Trophoblast cell (in vitro differentiated cells and primary cell): ENCODE data around the gene CFP.
"Not testable (repeated sequence)": the region's sequence is repeated elsewhere in the genome, so short reads cannot be mapped to it uniquely, and the experiment has no call there.

Experiments
- DNase-seq, 2 donors: peaks; one replicate each; pipeline ENCODE4 v3.0.0-alpha.2; 2016
- H2AFZ ChIP-seq: 2 replicates; pipeline ENCODE4 v1.6.1; 2013; ENCODE audit warnings: low read length, moderate library complexity, mild to moderate bottlenecking; ENCODE audit not compliant: insufficient read depth, poor library complexity
- H2AK5ac ChIP-seq: 2 replicates; pipeline ENCODE4 v1.6.1; 2013; ENCODE audit warnings: mild to moderate bottlenecking, low read length
- H2BK120ac ChIP-seq: 2 replicates; pipeline ENCODE4 v1.6.1; 2013; ENCODE audit warnings: low read length, mild to moderate bottlenecking, moderate library complexity; ENCODE audit not compliant: insufficient read depth, poor library complexity
- H2BK12ac ChIP-seq: 2 replicates; pipeline ENCODE4 v1.6.1; 2013; ENCODE audit warnings: mild to moderate bottlenecking, low read length, moderate library complexity
- H2BK5ac ChIP-seq: 2 replicates; pipeline ENCODE4 v1.6.1; 2013; ENCODE audit warnings: low read length, low read depth, moderate library complexity, mild to moderate bottlenecking; ENCODE audit not compliant: poor library complexity
- H3K14ac ChIP-seq: 2 replicates; pipeline ENCODE4 v1.6.1; 2013; ENCODE audit warnings: mild to moderate bottlenecking, low read length
- H3K18ac ChIP-seq: 2 replicates; pipeline ENCODE4 v1.6.1; 2013; ENCODE audit warnings: mild to moderate bottlenecking, low read length
- H3K23ac ChIP-seq: 2 replicates; pipeline ENCODE4 v1.6.1; 2013; ENCODE audit warnings: low read length
- H3K27ac ChIP-seq: 2 replicates; pipeline ENCODE4 v1.5.1; 2013; ENCODE audit warnings: low read depth, mild to moderate bottlenecking, inconsistent platforms, low read length, moderate library complexity
- H3K27me3 ChIP-seq: 2 replicates; pipeline ENCODE4 v1.6.1; 2013; ENCODE audit warnings: inconsistent platforms, mild to moderate bottlenecking, low read length, moderate library complexity; ENCODE audit not compliant: insufficient read depth
- H3K36me3 ChIP-seq, 2 experiments: 1 replicate in 1 of 2; 2 replicates in 1 of 2; pipeline ENCODE4 v1.6.1; 2013; ENCODE audit warnings: low read length in 2 of 2, mild to moderate bottlenecking in 2 of 2, moderate library complexity in 1 of 2; ENCODE audit not compliant: insufficient read depth in 2 of 2, control insufficient read depth in 1 of 2
- H3K4ac ChIP-seq: 2 replicates; pipeline ENCODE4 v1.6.1; 2013; ENCODE audit warnings: low read depth, mild to moderate bottlenecking, low read length, moderate library complexity
- H3K4me1 ChIP-seq, 2 experiments: 1 replicate in 1 of 2; 2 replicates in 1 of 2; pipeline ENCODE4 v1.6.1; 2013; ENCODE audit warnings: low read length in 2 of 2, mild to moderate bottlenecking in 2 of 2, moderate library complexity in 1 of 2; ENCODE audit not compliant: insufficient read depth in 2 of 2, control insufficient read depth in 1 of 2
- H3K4me2 ChIP-seq: 2 replicates; pipeline ENCODE4 v1.6.1; 2013; ENCODE audit warnings: inconsistent platforms, mild to moderate bottlenecking, low read length, moderate library complexity
- H3K4me3 ChIP-seq: 2 replicates; pipeline ENCODE4 v1.5.1; 2013; ENCODE audit warnings: mild to moderate bottlenecking, low read depth, low read length, inconsistent platforms
- H3K79me1 ChIP-seq: one replicate; pipeline ENCODE4 v1.6.1; 2013; ENCODE audit warnings: low read length
- H3K79me2 ChIP-seq: 2 replicates; pipeline ENCODE4 v1.6.1; 2013; ENCODE audit warnings: low read length, mild to moderate bottlenecking; ENCODE audit not compliant: control insufficient read depth, insufficient read depth, poor library complexity
- H3K9ac ChIP-seq: 2 replicates; pipeline ENCODE4 v1.6.1; 2013; ENCODE audit warnings: mild to moderate bottlenecking, low read length
- H3K9me3 ChIP-seq: 2 replicates; pipeline ENCODE4 v1.6.1; 2013; ENCODE audit warnings: low read depth, mild to moderate bottlenecking, control low read depth, inconsistent platforms, low read length; ENCODE audit not compliant: insufficient read depth
- H4K12ac ChIP-seq: 2 replicates; pipeline ENCODE4 v1.6.1; 2013; ENCODE audit warnings: low read depth, mild to moderate bottlenecking, low read length, moderate library complexity
- H4K8ac ChIP-seq: 2 replicates; pipeline ENCODE4 v1.6.1; 2013; ENCODE audit warnings: low read depth, mild to moderate bottlenecking, low read length, moderate library complexity
- H4K91ac ChIP-seq: one replicate; pipeline ENCODE4 v1.6.1; 2013; ENCODE audit warnings: low read depth, mild to moderate bottlenecking, low read length, moderate library complexity
- WGBS: extraction: QIAGEN DNeasy Blood & Tissue Kit; methylation state at CpG from one replicate; pipeline ENCODE4 v1.1.7; 2013; ENCODE audit warnings: missing lambda C conversion rate; ENCODE audit not compliant: insufficient read length, insufficient coverage; ENCODE audit errors: extremely low coverage; 5-methylcytosine and 5-hydroxymethylcytosine counted together

Gene CFP

GRCh38 chrX:47605024-47605423 is 24.7 kb downstream of the CFP start:
- Histone ChIP-seq H4K12ac (no peak overlapping the region), H3K36me3 (no peaks in the 10 kb centered on the region), H4K8ac (no peak overlapping the region), H3K18ac (no peak overlapping the region), H3K27me3 (no peaks in the 10 kb centered on the region), H3K4me2 (no peak overlapping the region), H3K9me3 (no peaks in the 10 kb centered on the region), H3K9ac (no peak overlapping the region), H2BK12ac (no peak overlapping the region), H2AK5ac (no peak overlapping the region), H3K79me2 (no peaks in the 10 kb centered on the region), H2AFZ (no peak overlapping the region), H3K27ac (no peak overlapping the region), H2BK120ac (no peak overlapping the region), H3K4me3 (no peak overlapping the region), H3K14ac (no peak overlapping the region), H3K4ac (no peak overlapping the region), H4K91ac (no peak overlapping the region), H3K23ac (no peak overlapping the region), H3K79me1 (peaks cover 2% of the 10 kb centered on the region), H2BK5ac (no peak overlapping the region), H3K4me1 (peaks cover 6 to 7% of the 10 kb centered on the region in 2 experiments)
- WGBS, result no CpG with 5 or more reads among the region's 9 CpGs
- no peak for DNase-seq

- not testable (repeated sequence) for H3K4me3 ChIP-seq, H3K9ac ChIP-seq, H3K4me2 ChIP-seq, H3K79me2 ChIP-seq, H3K79me1 ChIP-seq, H2AK5ac ChIP-seq, H2BK12ac ChIP-seq, H4K91ac ChIP-seq, H3K18ac ChIP-seq, H2AFZ ChIP-seq, H3K23ac ChIP-seq, H2BK5ac ChIP-seq, H3K4ac ChIP-seq, H3K27ac ChIP-seq, H4K12ac ChIP-seq, H3K4me1 ChIP-seq, H3K9me3 ChIP-seq, H4K8ac ChIP-seq, H3K36me3 ChIP-seq, H3K27me3 ChIP-seq, H2BK120ac ChIP-seq, H3K14ac ChIP-seq, DNase-seq
- WGBS, result no CpG with 5 or more reads among the region's 4 CpGs
Measured at GRCh38 chrX:47603125-47603524, 26.6 kb downstream of the CFP start.

GRCh38 chrX:47597222-47597621 is 32.5 kb downstream of the CFP start:
- Histone ChIP-seq H4K8ac (no peak overlapping the region), H3K4me1 (no peaks in the 10 kb centered on the region), H4K12ac (no peak overlapping the region)

GRCh38 chrX:47596256-47596655 is 33.5 kb downstream of the CFP start:
- no peaks in the 10 kb centered on the region for H3K79me1 ChIP-seq
- WGBS, result no CpG with 5 or more reads among the region's 2 CpGs

More at GRCh38 chrX:47597222-47597621, 32.5 kb downstream of the CFP start:
- no peak overlapping the region for H3K14ac ChIP-seq
- no peaks in the 10 kb centered on the region for H3K27me3 ChIP-seq
- no peak overlapping the region for H2BK5ac ChIP-seq
- H3K27ac ChIP-seq, result no peak overlapping the region
- H3K4ac ChIP-seq, result no peak overlapping the region
- H3K4me2 ChIP-seq, result no peak overlapping the region
- H3K36me3 ChIP-seq, result no peaks in the 10 kb centered on the region
- no peak overlapping the region for H2BK12ac ChIP-seq
- WGBS, result no CpG with 5 or more reads among the region's 3 CpGs
- H2BK120ac ChIP-seq, result no peak overlapping the region
- no peak overlapping the region for H2AK5ac ChIP-seq
- H3K79me1 ChIP-seq, result no peaks in the 10 kb centered on the region
- no peak overlapping the region for H3K9ac ChIP-seq
- H3K79me2 ChIP-seq, result no peaks in the 10 kb centered on the region
- no peak overlapping the region for H3K23ac ChIP-seq
- no peak overlapping the region for H4K91ac ChIP-seq
- no peak overlapping the region for H3K4me3 ChIP-seq
- DNase-seq, result no peak
- H3K18ac ChIP-seq, result no peak overlapping the region
- no peak overlapping the region for H2AFZ ChIP-seq
- H3K9me3 ChIP-seq, result no peaks in the 10 kb centered on the region

More at GRCh38 chrX:47596256-47596655, 33.5 kb downstream of the CFP start:
- Histone ChIP-seq H3K27me3 (no peaks in the 10 kb centered on the region), H2AFZ (no peak overlapping the region), H2BK12ac (no peak overlapping the region), H2AK5ac (no peak overlapping the region), H3K36me3 (no peaks in the 10 kb centered on the region), H3K4me3 (no peak overlapping the region), H2BK120ac (no peak overlapping the region), H2BK5ac (no peak overlapping the region), H4K8ac (no peak overlapping the region), H3K9me3 (no peaks in the 10 kb centered on the region), H4K91ac (no peak overlapping the region), H3K4ac (no peak overlapping the region), H4K12ac (no peak overlapping the region), H3K4me2 (no peak overlapping the region), H3K9ac (no peak overlapping the region), H3K27ac (no peak overlapping the region), H3K23ac (no peak overlapping the region), H3K79me2 (no peaks in the 10 kb centered on the region), H3K4me1 (no peaks in the 10 kb centered on the region), H3K18ac (no peak overlapping the region), H3K14ac (no peak overlapping the region)
- DNase-seq, result no peak
